Upper lobe of left lung (tissue), 6 donors: Measurements from ENCODE around the gene ATP6V1G3. TPM values are rescaled to one million over a fixed set of nuclear protein-coding genes. Genes with fewer than 3 reads are reported as not detected.

Experiments
- ATAC-seq, 2 donors: fragments of 200-7000 bp; cut with Tn5 transposase; one replicate each; pipeline ENCODE4 v1.9.1; 2022; ENCODE audit warnings: mild to moderate bottlenecking in 2 of 2, moderate library complexity in 2 of 2; ENCODE audit not compliant: low FRiP score in 2 of 2
- DNase-seq, 2 donors: peaks; one replicate each; pipeline ENCODE4 v3.0.0-alpha.2; 2019 to 2020
- H3K27ac ChIP-seq, 4 donors: fragments of 200-600 bp; sonication (generic); one replicate each; pipeline ENCODE4 v1.5.1; 2016 to 2019
- H3K27me3 ChIP-seq, 4 donors: fragments of 200-600 bp; sonication (generic); one replicate each; pipeline ENCODE4 v1.5.1; 2017 to 2019
- H3K36me3 ChIP-seq, 4 donors: fragments of 200-600 bp; sonication (generic); one replicate each; pipeline ENCODE4 v1.5.1; 2016 to 2019
- H3K4me1 ChIP-seq, 4 donors: fragments of 200-600 bp; sonication (generic); one replicate each; pipeline ENCODE4 v1.5.1; 2018 to 2019
- H3K4me3 ChIP-seq, 4 donors: fragments of 200-600 bp; sonication (generic); one replicate each; pipeline ENCODE4 v1.5.1; 2017 to 2019; ENCODE audit warnings: mild to moderate bottlenecking in 2 of 4, moderate library complexity in 1 of 4
- H3K9me3 ChIP-seq, 4 donors: fragments of 200-600 bp; sonication (generic); one replicate each; pipeline ENCODE4 v1.5.1; 2018 to 2019
- CTCF ChIP-seq, 6 experiments: fragments of 450-650 bp in 4 of 6; fragments of 200-600 bp in 2 of 6; sonication (generic) in 2 of 6; IDR thresholded peaks; one replicate each; pipeline ENCODE4 v1.5.1; 2016 to 2019; ENCODE audit warnings: antibody characterized with exemption in 6 of 6
- EP300 ChIP-seq, 4 donors: sonication (generic); formaldehyde crosslinking; IDR thresholded peaks; one replicate each; pipeline ENCODE4 v1.5.1; 2017; ENCODE audit warnings: antibody characterized with exemption in 4 of 4, control low read depth in 2 of 4
- POLR2A ChIP-seq, 4 donors: fragments of 450-650 bp; IDR thresholded peaks; one replicate each; pipeline ENCODE4 v1.5.1; 2016 to 2017; ENCODE audit warnings: antibody characterized with exemption in 4 of 4, mild to moderate bottlenecking in 2 of 4
- POLR2AphosphoS5 ChIP-seq, 2 donors: sonication (generic); formaldehyde crosslinking; IDR thresholded peaks; one replicate each; pipeline ENCODE4 v1.5.1; 2017; ENCODE audit warnings: antibody characterized with exemption in 2 of 2
- WGBS, 2 donors: methylation state at CpG; one replicate each; pipeline ENCODE4 v1.1.5; 2017 to 2018; 5-methylcytosine and 5-hydroxymethylcytosine counted together
- total RNA-seq, 6 donors: library from RNA; depleted of rRNA in 4 of 6; stranded (reverse); fragments of >200 nt in 4 of 6; gene quantifications; one replicate each; pipeline versions ENCODE4 v1.1.0 to v1.2.1, GENCODE V29; 2016 to 2021
- donor health status: DM: no; HTN: no; CAD: no; lungs with moderate emphysema.
- donor health status: DM: no; HTN: yes; CAD: no; lungs with severe emphysema.

Gene ATP6V1G3
- total RNA-seq, 6 donors from 2014 or later: not detected

DNA sequence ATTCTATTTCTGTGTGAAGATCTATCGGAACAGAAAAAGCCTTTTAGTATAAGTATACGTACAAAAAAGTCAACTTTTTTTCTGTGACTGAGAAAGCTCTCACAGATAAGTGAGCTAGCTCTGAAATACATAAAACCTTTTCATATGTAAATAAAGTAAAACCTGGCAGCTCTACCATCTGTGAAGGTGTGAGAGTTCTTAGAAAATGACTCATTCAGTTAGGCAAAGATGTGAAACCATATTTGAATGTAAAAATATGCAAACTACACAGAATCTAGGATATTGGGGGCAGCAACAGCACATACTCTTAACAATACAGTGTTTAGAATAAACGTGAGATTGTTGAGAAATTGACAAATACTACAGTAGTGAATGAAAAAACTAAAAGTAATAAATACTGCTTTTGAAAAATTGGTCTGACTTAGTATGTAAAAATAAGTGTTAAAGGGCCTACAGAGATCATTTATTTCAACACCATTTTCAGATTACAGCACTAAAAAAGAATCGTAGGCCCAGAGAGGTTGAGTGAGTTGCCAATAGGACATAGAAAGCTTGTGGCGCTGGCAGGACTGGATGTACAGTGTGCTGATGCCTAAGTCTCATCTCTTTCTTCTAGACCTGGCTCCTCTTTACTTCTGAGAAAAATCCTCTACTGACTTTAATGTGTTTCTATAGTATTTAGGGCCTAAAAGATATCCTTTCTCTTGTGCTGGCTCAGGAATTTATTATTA lies 19.8 kb downstream of the ATP6V1G3 start:
- 61 to 66% methylated on average over 5 of the region's 5 CpGs for WGBS, 2 donors
- Histone ChIP-seq H3K27ac (no peak overlapping the region), H3K4me1 (peaks cover 0 to 3% (median 0%) of the 10 kb centered on the region in 4 donors), H3K36me3 (no peaks in the 10 kb centered on the region), H3K9me3 (no peaks in the 10 kb centered on the region), H3K4me3 (no peak overlapping the region), H3K27me3 (no peaks in the 10 kb centered on the region)
- ATAC-seq: no peak
- TF ChIP-seq POLR2A (IDR thresholded peaks at IDR 0.05): no peak
- no peak for TF ChIP-seq CTCF (IDR thresholded peaks at IDR 0.05)
- TF ChIP-seq POLR2AphosphoS5 (IDR thresholded peaks at IDR 0.05): no peak
- no peak for TF ChIP-seq EP300 (IDR thresholded peaks at IDR 0.05)
- DNase-seq: no peak

GRCh38 chr1:198519639-198520501 lies 20.6 kb downstream of the ATP6V1G3 start:
- TF ChIP-seq POLR2A (IDR thresholded peaks at IDR 0.05) (no peak), CTCF (IDR thresholded peaks at IDR 0.05) (no peak), EP300 (IDR thresholded peaks at IDR 0.05) (no peak)
- Histone ChIP-seq H3K4me3 (no peak overlapping the region), H3K36me3 (no peaks in the 10 kb centered on the region), H3K27ac (no peak overlapping the region), H3K9me3 (no peaks in the 10 kb centered on the region), H3K27me3 (no peaks in the 10 kb centered on the region), H3K4me1 (peaks cover 0 to 3% (median 0%) of the 10 kb centered on the region in 4 donors)
- 83 to 87% methylated on average over 10 of the region's 10 CpGs for WGBS, 2 donors
- ATAC-seq (no peak), DNase-seq (no peak)

GRCh38 chr1:198517623-198518199 lies 22.8 kb downstream of the ATP6V1G3 start:
- Histone ChIP-seq H3K27ac (no peak overlapping the region), H3K36me3 (no peaks in the 10 kb centered on the region), H3K27me3 (no peaks in the 10 kb centered on the region), H3K9me3 (no peaks in the 10 kb centered on the region), H3K4me3 (no peak overlapping the region), H3K4me1 (peaks cover 0 to 3% (median 0%) of the 10 kb centered on the region in 4 donors)
- ATAC-seq: no peak
- TF ChIP-seq CTCF (IDR thresholded peaks at IDR 0.05) (no peak), EP300 (IDR thresholded peaks at IDR 0.05) (no peak), POLR2AphosphoS5 (IDR thresholded peaks at IDR 0.05) (no peak), POLR2A (IDR thresholded peaks at IDR 0.05) (no peak)
- no peak for DNase-seq

- H3K9me3 ChIP-seq: no peaks in the 10 kb centered on the region
- no peaks in the 10 kb centered on the region for H3K36me3 ChIP-seq
- TF ChIP-seq POLR2AphosphoS5 (IDR thresholded peaks at IDR 0.05) (no peak), EP300 (IDR thresholded peaks at IDR 0.05) (no peak), POLR2A (IDR thresholded peaks at IDR 0.05) (no peak), CTCF (IDR thresholded peaks at IDR 0.05) (no peak)
- no peaks in the 10 kb centered on the region for H3K27me3 ChIP-seq
- ATAC-seq (no peak), DNase-seq (no peak)
- no peak overlapping the region for H3K4me3 ChIP-seq
- no peak overlapping the region for H3K27ac ChIP-seq
- no peaks in the 10 kb centered on the region for H3K4me1 ChIP-seq
Measured at GRCh38 chr1:198500096-198500495, 40.4 kb downstream of the ATP6V1G3 start.
